SK-N-SH (cell line): ENCODE measurements around the gene F5.

Experiments used
- CHD2 ChIP-seq: fragments of 150-350 bp; IDR thresholded peaks from 2 replicates; pipeline ENCODE4 v1.6.1; 2018; ENCODE audit warnings: low read length; ENCODE audit not compliant: partially characterized antibody
- FOSL2 ChIP-seq: IDR thresholded peaks from 2 replicates; pipeline ENCODE4 v1.4.0; 2012; ENCODE audit warnings: low read depth, mild to moderate bottlenecking, moderate library complexity, borderline replicate concordance
- MXI1 ChIP-seq: IDR thresholded peaks from 2 replicates; pipeline ENCODE4 v1.6.1; 2012; ENCODE audit warnings: mild to moderate bottlenecking, low read depth, low read length, improper control_type of control experiment
- RCOR1 ChIP-seq: fragments of 150-350 bp; IDR thresholded peaks from 2 replicates; pipeline ENCODE4 v1.6.1; 2017; ENCODE audit warnings: antibody characterized with exemption, low read length
- RXRA ChIP-seq: IDR thresholded peaks from 2 replicates; pipeline ENCODE4 v1.4.0; 2012; ENCODE audit warnings: low read depth, mild to moderate bottlenecking, borderline replicate concordance
- TF ChIP-seq, protein P1 (sequence below): fragments of 200-600 bp; sonication (generic); IDR thresholded peaks from 2 replicates; pipeline ENCODE4 v1.6.1; 2017; ENCODE audit warnings: antibody characterized with exemption, mild to moderate bottlenecking, moderate library complexity
- TF ChIP-seq, protein P2 (sequence below): IDR thresholded peaks from 2 replicates; pipeline ENCODE4 v1.6.1; 2012; ENCODE audit warnings: mild to moderate bottlenecking, low read depth, low read length, moderate library complexity
- TF ChIP-seq, protein P3 (sequence below): IDR thresholded peaks from 2 replicates; pipeline ENCODE4 v1.4.0; 2012; ENCODE audit warnings: low read depth, borderline replicate concordance

- TF ChIP-seq, protein P1, sequence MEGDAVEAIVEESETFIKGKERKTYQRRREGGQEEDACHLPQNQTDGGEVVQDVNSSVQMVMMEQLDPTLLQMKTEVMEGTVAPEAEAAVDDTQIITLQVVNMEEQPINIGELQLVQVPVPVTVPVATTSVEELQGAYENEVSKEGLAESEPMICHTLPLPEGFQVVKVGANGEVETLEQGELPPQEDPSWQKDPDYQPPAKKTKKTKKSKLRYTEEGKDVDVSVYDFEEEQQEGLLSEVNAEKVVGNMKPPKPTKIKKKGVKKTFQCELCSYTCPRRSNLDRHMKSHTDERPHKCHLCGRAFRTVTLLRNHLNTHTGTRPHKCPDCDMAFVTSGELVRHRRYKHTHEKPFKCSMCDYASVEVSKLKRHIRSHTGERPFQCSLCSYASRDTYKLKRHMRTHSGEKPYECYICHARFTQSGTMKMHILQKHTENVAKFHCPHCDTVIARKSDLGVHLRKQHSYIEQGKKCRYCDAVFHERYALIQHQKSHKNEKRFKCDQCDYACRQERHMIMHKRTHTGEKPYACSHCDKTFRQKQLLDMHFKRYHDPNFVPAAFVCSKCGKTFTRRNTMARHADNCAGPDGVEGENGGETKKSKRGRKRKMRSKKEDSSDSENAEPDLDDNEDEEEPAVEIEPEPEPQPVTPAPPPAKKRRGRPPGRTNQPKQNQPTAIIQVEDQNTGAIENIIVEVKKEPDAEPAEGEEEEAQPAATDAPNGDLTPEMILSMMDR: no peak
- TF ChIP-seq RXRA (no peak), FOSL2 (no peak), MXI1 (no peak), CHD2 (no peak), RCOR1 (no peak)
- TF ChIP-seq, protein P2, sequence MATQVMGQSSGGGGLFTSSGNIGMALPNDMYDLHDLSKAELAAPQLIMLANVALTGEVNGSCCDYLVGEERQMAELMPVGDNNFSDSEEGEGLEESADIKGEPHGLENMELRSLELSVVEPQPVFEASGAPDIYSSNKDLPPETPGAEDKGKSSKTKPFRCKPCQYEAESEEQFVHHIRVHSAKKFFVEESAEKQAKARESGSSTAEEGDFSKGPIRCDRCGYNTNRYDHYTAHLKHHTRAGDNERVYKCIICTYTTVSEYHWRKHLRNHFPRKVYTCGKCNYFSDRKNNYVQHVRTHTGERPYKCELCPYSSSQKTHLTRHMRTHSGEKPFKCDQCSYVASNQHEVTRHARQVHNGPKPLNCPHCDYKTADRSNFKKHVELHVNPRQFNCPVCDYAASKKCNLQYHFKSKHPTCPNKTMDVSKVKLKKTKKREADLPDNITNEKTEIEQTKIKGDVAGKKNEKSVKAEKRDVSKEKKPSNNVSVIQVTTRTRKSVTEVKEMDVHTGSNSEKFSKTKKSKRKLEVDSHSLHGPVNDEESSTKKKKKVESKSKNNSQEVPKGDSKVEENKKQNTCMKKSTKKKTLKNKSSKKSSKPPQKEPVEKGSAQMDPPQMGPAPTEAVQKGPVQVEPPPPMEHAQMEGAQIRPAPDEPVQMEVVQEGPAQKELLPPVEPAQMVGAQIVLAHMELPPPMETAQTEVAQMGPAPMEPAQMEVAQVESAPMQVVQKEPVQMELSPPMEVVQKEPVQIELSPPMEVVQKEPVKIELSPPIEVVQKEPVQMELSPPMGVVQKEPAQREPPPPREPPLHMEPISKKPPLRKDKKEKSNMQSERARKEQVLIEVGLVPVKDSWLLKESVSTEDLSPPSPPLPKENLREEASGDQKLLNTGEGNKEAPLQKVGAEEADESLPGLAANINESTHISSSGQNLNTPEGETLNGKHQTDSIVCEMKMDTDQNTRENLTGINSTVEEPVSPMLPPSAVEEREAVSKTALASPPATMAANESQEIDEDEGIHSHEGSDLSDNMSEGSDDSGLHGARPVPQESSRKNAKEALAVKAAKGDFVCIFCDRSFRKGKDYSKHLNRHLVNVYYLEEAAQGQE: no peak
- TF ChIP-seq, protein P3, sequence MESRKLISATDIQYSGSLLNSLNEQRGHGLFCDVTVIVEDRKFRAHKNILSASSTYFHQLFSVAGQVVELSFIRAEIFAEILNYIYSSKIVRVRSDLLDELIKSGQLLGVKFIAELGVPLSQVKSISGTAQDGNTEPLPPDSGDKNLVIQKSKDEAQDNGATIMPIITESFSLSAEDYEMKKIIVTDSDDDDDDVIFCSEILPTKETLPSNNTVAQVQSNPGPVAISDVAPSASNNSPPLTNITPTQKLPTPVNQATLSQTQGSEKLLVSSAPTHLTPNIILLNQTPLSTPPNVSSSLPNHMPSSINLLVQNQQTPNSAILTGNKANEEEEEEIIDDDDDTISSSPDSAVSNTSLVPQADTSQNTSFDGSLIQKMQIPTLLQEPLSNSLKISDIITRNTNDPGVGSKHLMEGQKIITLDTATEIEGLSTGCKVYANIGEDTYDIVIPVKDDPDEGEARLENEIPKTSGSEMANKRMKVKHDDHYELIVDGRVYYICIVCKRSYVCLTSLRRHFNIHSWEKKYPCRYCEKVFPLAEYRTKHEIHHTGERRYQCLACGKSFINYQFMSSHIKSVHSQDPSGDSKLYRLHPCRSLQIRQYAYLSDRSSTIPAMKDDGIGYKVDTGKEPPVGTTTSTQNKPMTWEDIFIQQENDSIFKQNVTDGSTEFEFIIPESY: no peak
Measured at GRCh38 chr1:169588785-169589485, 2.7 kb upstream of the F5 start.
